GM18870 (cell line): ENCODE results near the gene CREB3.

Source experiments
- ATAC-seq: cut with Tn5 transposase; IDR thresholded peaks from one replicate; pipeline ENCODE4 v1.9.1; 2021; ENCODE audit warnings: moderate library complexity; ENCODE audit not compliant: unreplicated experiment

Gene CREB3

GRCh38 chr9:35725362-35725761, 7.1 kb upstream of the CREB3 start:
- ATAC-seq, result no peak

- ATAC-seq, result no peak
Observed at GRCh38 chr9:35726931-35727330, 5.5 kb upstream of the CREB3 start.

DNA sequence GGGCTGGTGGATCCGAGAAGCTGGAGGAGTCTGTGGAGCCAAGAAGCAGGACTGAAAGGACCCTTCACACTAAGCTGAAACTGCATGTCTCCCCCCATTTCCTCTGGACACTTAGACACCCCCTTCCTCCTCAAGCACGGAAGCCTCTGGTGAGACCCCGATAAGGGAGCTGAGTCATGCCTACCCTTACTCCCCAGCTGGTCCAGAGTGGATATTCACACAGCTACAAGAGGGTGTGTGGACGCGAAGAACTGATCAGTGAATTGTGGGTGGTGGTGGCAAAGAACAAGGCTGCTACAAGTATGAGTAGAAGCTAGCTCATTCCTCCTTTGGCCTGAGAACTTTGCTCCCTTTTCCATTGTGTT, 4.8 kb upstream of the CREB3 start:
- no peak for ATAC-seq

GRCh38 chr9:35728041-35728971, 4.2 kb upstream of the CREB3 start:
- ATAC-seq, result no peak

GRCh38 chr9:35729101-35729500, 3.4 kb upstream of the CREB3 start:
- no peak for ATAC-seq

- no peak for ATAC-seq
Observed at GRCh38 chr9:35729700-35730485, 2.6 kb upstream of the CREB3 start.

DNA sequence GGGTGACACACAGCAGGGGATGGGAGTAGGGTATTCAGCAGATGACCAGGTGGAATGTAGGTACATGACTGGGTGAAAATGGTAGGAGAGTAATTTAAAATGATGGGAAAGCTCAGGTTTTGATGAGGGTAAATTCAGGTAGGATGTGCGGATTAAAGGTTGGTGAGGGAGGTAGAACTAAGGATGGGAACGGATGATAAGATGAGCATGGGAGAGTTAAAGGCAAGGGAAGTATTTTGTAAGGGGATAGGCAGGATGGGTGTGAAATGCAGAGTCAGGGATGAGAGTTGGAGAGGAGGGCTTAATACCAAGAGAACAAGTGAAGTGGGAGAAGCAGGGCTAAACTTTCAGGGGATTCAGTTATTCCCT, 2.0 kb upstream of the CREB3 start:
- ATAC-seq, result no peak

DNA sequence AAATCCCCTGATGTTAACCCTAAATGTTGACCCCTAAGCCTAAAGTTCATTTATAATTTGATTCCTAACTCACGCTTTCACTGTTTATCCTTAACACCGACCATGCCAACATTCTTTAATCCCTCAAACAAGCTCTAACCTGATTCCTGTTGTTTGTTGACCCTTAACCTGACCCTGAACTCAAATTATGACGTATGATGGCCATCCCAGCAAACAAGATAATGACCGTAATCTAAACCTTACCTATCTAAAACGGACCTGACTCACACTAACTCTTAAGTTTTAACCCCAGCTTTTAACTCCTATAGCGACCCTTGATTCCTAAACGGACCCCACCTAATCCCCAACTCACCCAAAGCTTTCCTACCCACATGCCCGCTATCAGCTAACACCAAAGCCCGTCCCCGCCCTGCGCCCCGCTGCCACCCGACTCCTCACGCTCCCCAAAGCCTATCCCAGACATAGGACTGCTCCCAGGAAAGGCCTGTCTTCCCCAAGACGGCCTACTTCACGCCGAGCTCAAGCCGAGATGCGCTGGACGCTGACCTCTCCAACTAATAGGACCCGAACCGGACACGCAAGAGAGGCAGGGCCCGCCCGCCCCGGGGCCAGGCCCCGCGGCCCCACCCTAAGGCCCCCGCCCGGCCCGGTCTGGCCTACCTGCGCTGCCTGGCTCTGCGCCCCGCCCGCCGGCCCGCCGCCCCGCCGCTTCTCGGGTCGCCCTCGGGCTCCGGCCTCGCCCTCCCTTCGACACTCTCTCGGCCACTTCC, 866 bp upstream of the CREB3 start:
- ATAC-seq, result no peak

DNA sequence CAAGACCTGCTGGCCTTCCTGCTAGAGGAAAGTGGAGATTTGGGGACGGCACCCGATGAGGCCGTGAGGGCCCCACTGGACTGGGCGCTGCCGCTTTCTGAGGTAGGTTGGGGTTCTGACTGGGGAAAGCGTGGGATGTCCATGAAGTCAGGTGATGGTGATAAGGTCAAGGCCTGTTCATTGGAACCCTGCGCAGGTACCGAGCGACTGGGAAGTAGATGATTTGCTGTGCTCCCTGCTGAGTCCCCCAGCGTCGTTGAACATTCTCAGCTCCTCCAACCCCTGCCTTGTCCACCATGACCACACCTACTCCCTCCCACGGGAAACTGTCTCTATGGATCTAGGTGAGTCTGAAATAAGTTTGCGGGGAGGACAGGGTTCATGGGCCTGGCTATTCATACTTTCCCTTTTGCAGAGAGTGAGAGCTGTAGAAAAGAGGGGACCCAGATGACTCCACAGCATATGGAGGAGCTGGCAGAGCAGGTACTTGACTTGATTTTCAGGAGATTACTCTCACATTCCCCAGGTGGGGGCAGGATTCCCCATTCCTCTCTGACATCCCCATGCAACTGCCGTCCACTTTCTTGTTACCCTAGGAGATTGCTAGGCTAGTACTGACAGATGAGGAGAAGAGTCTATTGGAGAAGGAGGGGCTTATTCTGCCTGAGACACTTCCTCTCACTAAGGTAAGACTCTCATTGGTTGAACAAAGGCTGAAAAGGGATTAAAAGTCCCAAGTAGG, 505 bp downstream of the CREB3 start:
- ATAC-seq, result no peak

GRCh38 chr9:35734096-35734495, 1.6 kb downstream of the CREB3 start:
- no peak for ATAC-seq

GRCh38 chr9:35736201-35736633, 3.8 kb downstream of the CREB3 start:
- ATAC-seq, result no peak

- no peak for ATAC-seq
Observed at GRCh38 chr9:35737143-35737542, 4.7 kb downstream of the CREB3 start.

- ATAC-seq, result no peak
Observed at GRCh38 chr9:35738186-35738585, 5.7 kb downstream of the CREB3 start.

- ATAC-seq, result no peak
Observed at GRCh38 chr9:35738924-35739323, 6.5 kb downstream of the CREB3 start.

DNA sequence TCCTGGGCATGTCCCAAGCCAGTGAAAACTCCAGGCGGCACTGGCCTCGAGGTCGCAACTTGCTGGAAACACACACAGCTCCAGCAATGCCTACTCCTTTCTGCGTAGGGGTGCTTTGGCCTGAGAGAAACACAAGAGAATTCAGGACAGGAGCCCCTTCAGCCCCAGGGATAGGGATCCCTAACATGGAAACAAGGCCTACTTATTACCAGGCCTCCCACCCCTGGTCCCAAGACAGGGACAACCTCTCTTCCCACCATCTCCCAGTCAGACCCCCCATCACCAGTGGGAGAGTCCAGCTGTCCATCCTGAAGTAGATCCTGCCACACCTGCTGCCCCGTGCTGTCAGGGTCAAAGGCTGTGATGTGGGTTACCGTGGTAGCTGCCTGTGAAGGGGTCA, 7.8 kb downstream of the CREB3 start:
- no peak for ATAC-seq

- ATAC-seq, result no peak
Observed at GRCh38 chr9:35741740-35742139, 9.3 kb downstream of the CREB3 start.

DNA sequence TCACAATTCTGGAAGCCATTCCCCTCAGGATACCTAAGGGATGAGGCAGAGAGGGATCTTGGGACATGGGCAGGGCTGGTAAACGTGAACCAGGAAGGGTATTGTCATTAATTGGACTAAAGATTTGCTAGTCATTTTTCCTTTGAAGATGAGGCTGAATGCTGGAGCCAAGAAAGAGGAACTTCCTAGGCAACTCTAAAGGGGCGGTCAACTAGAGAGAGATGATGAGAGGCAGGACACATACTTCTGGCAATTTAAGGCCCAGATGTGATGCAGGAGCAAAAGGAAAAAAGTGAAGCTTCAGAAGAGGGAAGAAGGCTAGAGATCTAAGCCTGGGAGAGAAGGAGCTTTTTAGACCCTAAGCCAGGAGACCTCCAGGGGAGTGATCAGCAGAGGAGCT, 11.0 kb downstream of the CREB3 start:
- no peak for ATAC-seq

GRCh38 chr9:35743880-35744518, 11.5 kb downstream of the CREB3 start:
- ATAC-seq, result no peak

DNA sequence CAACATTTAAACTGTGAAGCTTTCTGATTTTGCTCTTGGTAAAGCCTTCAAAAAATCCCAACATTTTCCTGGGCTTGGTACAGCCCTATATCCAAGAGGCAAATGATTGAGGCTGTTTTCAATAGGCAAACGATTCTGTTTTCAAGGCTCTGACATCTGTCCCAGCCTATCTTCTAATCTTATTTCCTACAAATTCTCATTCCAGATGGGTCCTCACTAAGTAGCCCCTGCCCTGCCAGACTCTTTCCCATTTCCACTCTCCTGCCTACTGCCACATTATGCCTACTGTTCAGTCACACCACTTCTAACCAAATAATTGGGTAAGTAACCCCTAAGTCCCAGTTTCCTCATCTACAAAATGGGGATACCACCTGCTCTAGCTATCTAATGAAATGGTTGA, 13.1 kb downstream of the CREB3 start:
- ATAC-seq, result no peak

GRCh38 chr9:35746583-35746982, 14.1 kb downstream of the CREB3 start:
- ATAC-seq, result no peak
